Measurements from ENCODE around the gene PLAU. TPM values are rescaled to one million over a fixed set of nuclear protein-coding genes. Genes with fewer than 3 reads are reported as not detected.
A peak's percentile ranks its signal among the peaks of the same experiment; 100 is the strongest.

PLAU gene
- total and polyA plus RNA-seq, 3 donors from 2014 or later = 0.87 to 13.6 (median 1.7) TPM

DNA sequence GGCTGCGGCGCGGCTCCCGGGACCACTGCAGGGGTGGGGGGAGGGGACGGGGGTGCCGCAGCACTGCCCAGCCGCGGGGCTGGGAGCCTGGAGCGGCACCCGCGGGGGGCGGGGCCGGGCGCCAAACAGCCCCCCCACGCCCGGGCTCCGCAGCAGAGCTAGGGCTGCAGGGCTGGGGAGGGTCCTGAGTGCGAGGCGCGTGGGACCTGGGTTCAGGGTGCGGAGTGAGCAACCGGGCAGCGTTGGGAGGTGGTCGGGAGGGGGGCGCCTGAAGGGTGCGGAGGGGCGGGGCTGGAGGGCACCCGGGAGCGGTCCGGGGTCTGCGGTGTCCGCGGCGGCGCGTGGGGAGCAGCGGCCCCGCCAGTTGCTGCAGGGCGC is 37.1 kb upstream of the PLAU start:
- Histone ChIP-seq H3K9me3 (no peaks in the 10 kb centered on the region), H3K27me3 (no peaks in the 10 kb centered on the region), H3K4me3 (peak overlapping the region; percentile 69 to 80), H3K27ac (no peak overlapping the region), H3K36me3 (ENCODE audit: low read depth, missing control alignments) (no peaks in the 10 kb centered on the region), H3K4me1 (peaks cover 10% of the 10 kb centered on the region)
- TF ChIP-seq, protein P1, sequence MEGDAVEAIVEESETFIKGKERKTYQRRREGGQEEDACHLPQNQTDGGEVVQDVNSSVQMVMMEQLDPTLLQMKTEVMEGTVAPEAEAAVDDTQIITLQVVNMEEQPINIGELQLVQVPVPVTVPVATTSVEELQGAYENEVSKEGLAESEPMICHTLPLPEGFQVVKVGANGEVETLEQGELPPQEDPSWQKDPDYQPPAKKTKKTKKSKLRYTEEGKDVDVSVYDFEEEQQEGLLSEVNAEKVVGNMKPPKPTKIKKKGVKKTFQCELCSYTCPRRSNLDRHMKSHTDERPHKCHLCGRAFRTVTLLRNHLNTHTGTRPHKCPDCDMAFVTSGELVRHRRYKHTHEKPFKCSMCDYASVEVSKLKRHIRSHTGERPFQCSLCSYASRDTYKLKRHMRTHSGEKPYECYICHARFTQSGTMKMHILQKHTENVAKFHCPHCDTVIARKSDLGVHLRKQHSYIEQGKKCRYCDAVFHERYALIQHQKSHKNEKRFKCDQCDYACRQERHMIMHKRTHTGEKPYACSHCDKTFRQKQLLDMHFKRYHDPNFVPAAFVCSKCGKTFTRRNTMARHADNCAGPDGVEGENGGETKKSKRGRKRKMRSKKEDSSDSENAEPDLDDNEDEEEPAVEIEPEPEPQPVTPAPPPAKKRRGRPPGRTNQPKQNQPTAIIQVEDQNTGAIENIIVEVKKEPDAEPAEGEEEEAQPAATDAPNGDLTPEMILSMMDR (IDR thresholded peaks at IDR 0.05) = no peak
- TF ChIP-seq POLR2A (IDR thresholded peaks at IDR 0.05) = no peak
- no CpG with 5 or more reads among the region's 39 CpGs for WGBS, 2 donors
- intact Hi-C loops (cut with DNase I; ENCODE audit: low total_unique reads) = no loop called here
- no peak for DNase-seq

DNA sequence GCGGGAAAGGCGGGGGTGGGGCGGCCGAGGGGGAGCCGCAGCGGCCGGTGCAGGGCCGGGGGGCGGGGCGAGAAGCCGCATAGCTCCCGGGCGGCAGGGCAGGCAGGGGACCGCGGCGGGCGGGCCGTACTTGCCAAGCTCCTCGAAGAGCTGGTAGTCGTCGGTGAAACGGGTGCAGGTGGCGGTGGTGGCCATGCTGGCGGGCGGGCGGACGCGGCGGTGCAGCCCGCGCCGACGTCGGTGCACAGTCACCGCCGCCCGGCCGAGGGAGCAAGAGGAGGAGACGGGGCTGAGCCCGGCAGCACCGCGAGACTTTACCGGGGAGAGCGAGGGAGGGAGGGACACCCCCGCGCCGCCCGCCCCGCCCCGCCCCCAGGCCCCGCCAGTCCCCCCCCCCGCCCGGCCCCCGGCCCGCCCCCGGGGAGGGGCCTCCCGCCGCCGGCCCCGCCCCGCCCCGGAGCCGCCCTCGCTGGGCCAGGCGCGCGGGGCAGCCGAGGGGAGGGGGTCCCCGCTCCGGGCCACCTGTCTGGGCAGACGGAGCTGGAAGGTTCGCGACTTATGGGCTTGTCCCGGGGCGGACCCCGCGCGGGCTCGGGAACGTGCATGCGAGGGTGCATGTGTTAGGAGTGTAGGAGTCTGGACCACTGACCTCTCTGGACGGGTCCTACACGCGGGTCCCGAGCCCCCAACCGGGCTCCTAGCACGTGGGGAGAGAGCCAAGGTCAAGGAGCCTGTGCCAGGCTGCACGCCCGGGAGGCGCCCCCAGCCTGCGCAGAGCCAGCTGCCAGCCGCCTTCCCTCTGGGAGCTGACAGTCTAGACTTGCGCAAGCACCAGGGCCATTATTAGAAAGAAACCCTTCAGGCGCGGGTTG is 36.4 kb upstream of the PLAU start, which contains the start of gene CAMK2G:
Gene CAMK2G (minus strand): TSS at position 289 of the 872 bp plus-strand sequence. CDS start 94 bp downstream, at position 195.
- intact Hi-C loops (cut with DNase I; ENCODE audit: low total_unique reads) = no loop called here
- H3K4me1 ChIP-seq = peaks cover 10% of the 10 kb centered on the region
- no peak for TF ChIP-seq POLR2A (IDR thresholded peaks at IDR 0.05)
- TF ChIP-seq, protein P1 (IDR thresholded peaks at IDR 0.05) = no peak
- peak; percentile 81 for DNase-seq
- peak within 1 kb of the TSS; percentile 69 to 80 for H3K4me3 ChIP-seq
- H3K9me3 ChIP-seq = no peaks in the 10 kb centered on the region
- no peak within 1 kb of the TSS for H3K27ac ChIP-seq
- no peaks in the 10 kb centered on the region for H3K36me3 ChIP-seq (ENCODE audit: low read depth, missing control alignments)
- no peaks in the 10 kb centered on the region for H3K27me3 ChIP-seq
- WGBS, 2 donors = 1 to 5% methylated on average over 3 to 47 of the region's 95 CpGs

GRCh38 chr10:73875139-73875475 is 35.8 kb upstream of the PLAU start:
- Histone ChIP-seq H3K4me1 (peaks cover 10% of the 10 kb centered on the region), H3K36me3 (ENCODE audit: low read depth, missing control alignments) (no peaks in the 10 kb centered on the region), H3K4me3 (peak overlapping the region; percentile 69 to 80), H3K27ac (no peak overlapping the region), H3K9me3 (no peaks in the 10 kb centered on the region), H3K27me3 (no peaks in the 10 kb centered on the region)
- TF ChIP-seq, protein P1 (IDR thresholded peaks at IDR 0.05) = no peak
- TF ChIP-seq POLR2A (IDR thresholded peaks at IDR 0.05) = no peak
- intact Hi-C loops (cut with DNase I; ENCODE audit: low total_unique reads) = no loop called here
- DNase-seq = no peak
- 30 to 38% methylated on average over 3 of the region's 3 CpGs for WGBS, 2 donors

- H3K27ac ChIP-seq = no peak overlapping the region
- H3K36me3 ChIP-seq (ENCODE audit: low read depth, missing control alignments) = no peaks in the 10 kb centered on the region
- intact Hi-C loops (cut with DNase I; ENCODE audit: low total_unique reads) = no loop called here
- no peak for DNase-seq
- no peaks in the 10 kb centered on the region for H3K27me3 ChIP-seq
- H3K9me3 ChIP-seq = no peaks in the 10 kb centered on the region
- H3K4me1 ChIP-seq = peaks cover 10% of the 10 kb centered on the region
- 75% methylated on average over 4 of the region's 4 CpGs; no CpG with 5 or more reads in 1 of the 2 donors for WGBS, 2 donors
- TF ChIP-seq POLR2A (IDR thresholded peaks at IDR 0.05) = no peak
- TF ChIP-seq, protein P1 (IDR thresholded peaks at IDR 0.05) = no peak
- H3K4me3 ChIP-seq = no peak overlapping the region
Measured at GRCh38 chr10:73876157-73876556, 34.8 kb upstream of the PLAU start.

DNA sequence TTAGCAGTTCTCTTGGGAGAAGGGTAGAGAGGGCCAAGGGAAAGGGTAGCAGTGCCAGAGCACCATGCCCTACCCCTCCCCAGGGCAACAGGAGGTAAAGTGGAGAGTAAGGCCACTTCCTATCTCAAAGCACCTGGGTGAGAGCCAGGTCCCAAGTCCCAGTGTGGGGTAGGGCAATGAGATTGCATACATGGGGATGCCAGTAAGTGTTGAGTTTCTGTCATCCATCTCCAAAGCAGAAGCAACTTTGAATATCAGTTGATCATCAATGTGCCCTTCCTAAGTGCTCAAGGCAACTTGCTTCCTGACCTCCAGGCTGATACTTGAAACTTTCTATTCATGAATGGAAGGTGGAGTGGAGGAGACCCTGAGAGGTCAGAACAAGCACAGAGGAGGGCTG is 34.4 kb upstream of the PLAU start:
- TF ChIP-seq POLR2A (IDR thresholded peaks at IDR 0.05) = no peak
- TF ChIP-seq, protein P1 (IDR thresholded peaks at IDR 0.05) = no peak

More for the DNA sequence above, 34.4 kb upstream of the PLAU start:
- Histone ChIP-seq H3K27ac (no peak overlapping the region), H3K4me3 (no peak overlapping the region), H3K27me3 (no peaks in the 10 kb centered on the region), H3K36me3 (ENCODE audit: low read depth, missing control alignments) (no peaks in the 10 kb centered on the region), H3K9me3 (no peaks in the 10 kb centered on the region), H3K4me1 (peaks cover 10% of the 10 kb centered on the region)
- DNase-seq = no peak
- intact Hi-C loops (cut with DNase I; ENCODE audit: low total_unique reads) = no loop called here

All from testis (tissue), 3 donors.